Measurements from ENCODE around the gene POM121C. TPM values are rescaled to one million over a fixed set of nuclear protein-coding genes. Genes with fewer than 3 reads are reported as not detected.
"Not testable (repeated sequence)": the region's sequence is repeated elsewhere in the genome, so short reads cannot be mapped to it uniquely, and the experiment has no call there.

Gene POM121C
- total and polyA plus RNA-seq, 2 of the 4 experiments (the other 2 are of a cell fraction), result 6.1 to 18.3 TPM

DNA sequence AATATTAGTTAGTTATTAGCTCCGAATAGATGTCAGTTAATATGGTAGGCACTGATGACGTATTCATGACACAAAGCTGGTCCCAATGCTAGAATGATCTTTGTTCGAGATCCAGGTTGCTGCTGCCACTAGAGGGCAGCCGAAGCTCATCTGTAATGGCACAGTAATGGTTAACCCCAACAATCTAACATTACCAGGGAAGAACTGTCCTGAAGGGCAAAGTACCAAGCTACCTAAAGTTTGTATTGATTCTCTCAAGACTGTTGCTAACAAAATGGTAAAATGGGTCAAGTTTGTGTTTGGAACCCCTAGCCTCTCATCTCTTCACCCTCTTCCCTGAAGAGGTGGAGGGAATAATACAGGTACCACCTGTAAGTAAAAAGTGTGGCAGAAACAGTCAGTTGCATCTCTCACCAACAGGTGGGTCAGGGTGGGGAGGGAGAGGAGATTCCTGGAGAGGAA, 33.6 kb downstream of the POM121C start:
- H2BK15ac ChIP-seq (ENCODE audit: low read depth, low read length); CTCF ChIA-PET; H2AK5ac ChIP-seq (ENCODE audit: low read depth, low read length); H2BK20ac ChIP-seq (ENCODE audit: low read depth, low read length); H3K56ac ChIP-seq (ENCODE audit: extremely low read depth, insufficient read depth, low read length); intact Hi-C loops (cut with micrococcal nuclease); H3K4me3 ChIP-seq (ENCODE audit: insufficient read depth, low read depth, low read length); dilution Hi-C loops (cut with HindIII; ENCODE audit: low sequenced_read_pairs, unreplicated experiment); BruUV-seq (replicated peaks); POLR2A ChIA-PET (ENCODE audit: unreplicated experiment); H2BK5ac ChIP-seq (ENCODE audit: low read depth, low read length, poor library complexity, severe bottlenecking); H3K9ac ChIP-seq (ENCODE audit: low read depth, low read length); H4K8ac ChIP-seq (ENCODE audit: low read depth in 2 of 2, low read length in 2 of 2); H3K14ac ChIP-seq (replicated peaks; ENCODE audit: low read depth, low read length); H4K5ac ChIP-seq (ENCODE audit: low read depth, low read length); H2AK9ac ChIP-seq (replicated peaks; ENCODE audit: low read depth, low read length, poor library complexity); H3K27me3 ChIP-seq (ENCODE audit: control insufficient read depth, insufficient read depth, low read length); H3K23ac ChIP-seq (ENCODE audit: low read depth, low read length); H3K4me2 ChIP-seq (ENCODE audit: low read depth, low read length); H3K9me1 ChIP-seq (ENCODE audit: insufficient read depth, low read length); H3K27ac ChIP-seq (ENCODE audit: insufficient read depth, low read length); DNase-seq; H4K91ac ChIP-seq (ENCODE audit: insufficient read depth, low read depth, low read length); H2AFZ ChIP-seq (replicated peaks; ENCODE audit: low read length, poor library complexity); H3K4me1 ChIP-seq (ENCODE audit: control insufficient read depth, insufficient read depth, low read length); H3K9me3 ChIP-seq (ENCODE audit: control insufficient read depth, insufficient read depth, low read length); H3K18ac ChIP-seq (ENCODE audit: low read depth, low read length); H2BK120ac ChIP-seq (ENCODE audit: low read depth, low read length); H4K20me1 ChIP-seq (ENCODE audit: insufficient read depth, low read length); H3K79me1 ChIP-seq (ENCODE audit: low read depth in 1 of 2, low read length in 2 of 2); H3K4ac ChIP-seq (ENCODE audit: low read depth, low read length); H3K36me3 ChIP-seq (ENCODE audit: control insufficient read depth, insufficient read depth, low read length); in situ Hi-C loops (cut with MboI; ENCODE audit: low sequenced_read_pairs): not testable (repeated sequence)
- TF ChIP-seq SMC3 (IDR thresholded peaks at IDR 0.05; ENCODE audit: low read depth, low read length) (peak; percentile 18; the same call in 1 of the 2 replicates), RAD21 (IDR thresholded peaks at IDR 0.05; ENCODE audit: low read length) (peak; percentile 24; the same call in 1 of the 2 replicates)
- TF ChIP-seq, protein P1, sequence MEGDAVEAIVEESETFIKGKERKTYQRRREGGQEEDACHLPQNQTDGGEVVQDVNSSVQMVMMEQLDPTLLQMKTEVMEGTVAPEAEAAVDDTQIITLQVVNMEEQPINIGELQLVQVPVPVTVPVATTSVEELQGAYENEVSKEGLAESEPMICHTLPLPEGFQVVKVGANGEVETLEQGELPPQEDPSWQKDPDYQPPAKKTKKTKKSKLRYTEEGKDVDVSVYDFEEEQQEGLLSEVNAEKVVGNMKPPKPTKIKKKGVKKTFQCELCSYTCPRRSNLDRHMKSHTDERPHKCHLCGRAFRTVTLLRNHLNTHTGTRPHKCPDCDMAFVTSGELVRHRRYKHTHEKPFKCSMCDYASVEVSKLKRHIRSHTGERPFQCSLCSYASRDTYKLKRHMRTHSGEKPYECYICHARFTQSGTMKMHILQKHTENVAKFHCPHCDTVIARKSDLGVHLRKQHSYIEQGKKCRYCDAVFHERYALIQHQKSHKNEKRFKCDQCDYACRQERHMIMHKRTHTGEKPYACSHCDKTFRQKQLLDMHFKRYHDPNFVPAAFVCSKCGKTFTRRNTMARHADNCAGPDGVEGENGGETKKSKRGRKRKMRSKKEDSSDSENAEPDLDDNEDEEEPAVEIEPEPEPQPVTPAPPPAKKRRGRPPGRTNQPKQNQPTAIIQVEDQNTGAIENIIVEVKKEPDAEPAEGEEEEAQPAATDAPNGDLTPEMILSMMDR (conservative IDR thresholded peaks at IDR 0.05; ENCODE audit: low read depth, low read length), result peak; percentile 28
- peak; percentile 90 for ATAC-seq (ENCODE audit: low read depth)
- WGBS, 2 experiments (ENCODE audit: extremely low coverage in 2 of 2, insufficient read length in 1 of 2), result no CpG with 5 or more reads among the region's 4 CpGs

DNA sequence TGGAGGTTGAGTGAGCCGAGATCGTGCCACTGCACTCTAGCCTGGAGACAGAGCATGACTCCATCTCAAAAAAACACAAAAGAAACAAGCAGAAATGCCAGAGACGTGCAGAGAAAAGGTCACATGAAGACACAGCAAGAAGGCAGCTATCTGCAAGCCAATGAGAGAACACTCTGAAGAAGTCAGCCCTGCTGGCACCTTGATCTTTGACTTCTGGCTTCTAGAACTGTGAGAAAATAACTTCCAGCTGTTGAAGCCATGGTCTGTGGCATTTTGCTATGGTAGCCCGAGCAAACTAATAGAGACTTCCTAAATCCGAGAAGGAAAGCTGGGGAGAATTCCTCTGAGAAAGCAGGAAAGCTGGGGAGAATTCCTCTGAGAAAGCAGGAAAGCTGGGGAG, 36.2 kb downstream of the POM121C start:
- no CpG with 5 or more reads among the region's 5 CpGs for WGBS, 2 experiments (ENCODE audit: extremely low coverage in 2 of 2, insufficient read length in 1 of 2)
- H2BK120ac ChIP-seq (ENCODE audit: low read depth, low read length); H2BK20ac ChIP-seq (ENCODE audit: low read depth, low read length); H3K14ac ChIP-seq (replicated peaks; ENCODE audit: low read depth, low read length); CTCF ChIA-PET; H2AFZ ChIP-seq (replicated peaks; ENCODE audit: low read length, poor library complexity); H4K5ac ChIP-seq (ENCODE audit: low read depth, low read length); H3K9me3 ChIP-seq (ENCODE audit: control insufficient read depth, insufficient read depth, low read length); H3K36me3 ChIP-seq (ENCODE audit: control insufficient read depth, insufficient read depth, low read length); H3K27ac ChIP-seq (ENCODE audit: insufficient read depth, low read length); H4K20me1 ChIP-seq (ENCODE audit: insufficient read depth, low read length); intact Hi-C loops (cut with micrococcal nuclease); H2AK5ac ChIP-seq (ENCODE audit: low read depth, low read length); H2BK5ac ChIP-seq (ENCODE audit: low read depth, low read length, poor library complexity, severe bottlenecking); POLR2A ChIA-PET (ENCODE audit: unreplicated experiment); H3K56ac ChIP-seq (ENCODE audit: extremely low read depth, insufficient read depth, low read length); H3K4me3 ChIP-seq (ENCODE audit: insufficient read depth, low read depth, low read length); H4K8ac ChIP-seq (ENCODE audit: low read depth in 2 of 2, low read length in 2 of 2); in situ Hi-C loops (cut with MboI; ENCODE audit: low sequenced_read_pairs); BruUV-seq (replicated peaks); DNase-seq; H3K18ac ChIP-seq (ENCODE audit: low read depth, low read length); H3K9me1 ChIP-seq (ENCODE audit: insufficient read depth, low read length); H3K4ac ChIP-seq (ENCODE audit: low read depth, low read length); dilution Hi-C loops (cut with HindIII; ENCODE audit: low sequenced_read_pairs, unreplicated experiment); H3K27me3 ChIP-seq (ENCODE audit: control insufficient read depth, insufficient read depth, low read length); H4K91ac ChIP-seq (ENCODE audit: insufficient read depth, low read depth, low read length); H3K79me1 ChIP-seq (ENCODE audit: low read depth in 1 of 2, low read length in 2 of 2); H3K4me1 ChIP-seq (ENCODE audit: control insufficient read depth, insufficient read depth, low read length); H2AK9ac ChIP-seq (replicated peaks; ENCODE audit: low read depth, low read length, poor library complexity); H3K4me2 ChIP-seq (ENCODE audit: low read depth, low read length); H2BK15ac ChIP-seq (ENCODE audit: low read depth, low read length); H3K9ac ChIP-seq (ENCODE audit: low read depth, low read length); H3K23ac ChIP-seq (ENCODE audit: low read depth, low read length): not testable (repeated sequence)
- ATAC-seq (ENCODE audit: low read depth), result peak; percentile 69
